ENCODE data around the gene DIS3L2.

Gene DIS3L2

GRCh38 chr2:232235716-232236115 lies 274.2 kb downstream of the DIS3L2 start:
- no peak for TF ChIP-seq CTCF (conservative IDR thresholded peaks at IDR 0.05; ENCODE audit: low read depth, low read length)
- H3K4me3 ChIP-seq (ENCODE audit: low read depth, low read length), result no peak overlapping the region
- DNase-seq (ENCODE audit: low read depth), result peak; percentile 72

- peak; percentile 13 for DNase-seq (ENCODE audit: low read depth)
- H3K4me3 ChIP-seq (ENCODE audit: low read depth, low read length), result no peak overlapping the region
- no peak for TF ChIP-seq CTCF (conservative IDR thresholded peaks at IDR 0.05; ENCODE audit: low read depth, low read length)
Observed at GRCh38 chr2:232236200-232236599, 274.7 kb downstream of the DIS3L2 start.

- DNase-seq (ENCODE audit: low read depth), result no peak
- no peak overlapping the region for H3K4me3 ChIP-seq (ENCODE audit: low read depth, low read length)
- no peak for TF ChIP-seq CTCF (conservative IDR thresholded peaks at IDR 0.05; ENCODE audit: low read depth, low read length)
Observed at GRCh38 chr2:232237464-232237863, 276.0 kb downstream of the DIS3L2 start.

- no peak for TF ChIP-seq CTCF (conservative IDR thresholded peaks at IDR 0.05; ENCODE audit: low read depth, low read length)
- H3K4me3 ChIP-seq (ENCODE audit: low read depth, low read length), result no peak overlapping the region
- peak; percentile 30 for DNase-seq (ENCODE audit: low read depth)
Observed at GRCh38 chr2:232238108-232238507, 276.6 kb downstream of the DIS3L2 start.

- no peak for TF ChIP-seq CTCF (conservative IDR thresholded peaks at IDR 0.05; ENCODE audit: low read depth, low read length)
- no peak overlapping the region for H3K4me3 ChIP-seq (ENCODE audit: low read depth, low read length)
- DNase-seq (ENCODE audit: low read depth), result no peak
Observed at GRCh38 chr2:232238596-232238995, 277.1 kb downstream of the DIS3L2 start.

- H3K4me3 ChIP-seq (ENCODE audit: low read depth, low read length), result no peak overlapping the region
- TF ChIP-seq CTCF (conservative IDR thresholded peaks at IDR 0.05; ENCODE audit: low read depth, low read length), result no peak
- DNase-seq (ENCODE audit: low read depth), result no peak
Observed at GRCh38 chr2:232239951-232240681, 278.6 kb downstream of the DIS3L2 start.

GRCh38 chr2:232240906-232241305 lies 279.4 kb downstream of the DIS3L2 start:
- H3K4me3 ChIP-seq (ENCODE audit: low read depth, low read length), result no peak overlapping the region
- TF ChIP-seq CTCF (conservative IDR thresholded peaks at IDR 0.05; ENCODE audit: low read depth, low read length), result no peak
- peak; percentile 24 for DNase-seq (ENCODE audit: low read depth)

Data from choroid plexus epithelial cell (primary cell).